Neural cell (in vitro differentiated cells): ENCODE measurements around the gene SPATA13. TPM values are rescaled to one million over a fixed set of nuclear protein-coding genes. Genes with fewer than 3 reads are reported as not detected.

Experiments used
- H2AFZ ChIP-seq: fragments of 200-600, 300-800 bp; sonication (generic), shearing (Covaris generic); 2 replicates; pipeline ENCODE4 v1.6.0; 2014; ENCODE audit warnings: low read depth, mild to moderate bottlenecking, antibody characterized with exemption, low read length, moderate library complexity
- H3F3A ChIP-seq: fragments of 200-600 bp; shearing (Covaris generic); 2 replicates; pipeline ENCODE4 v1.6.1; 2016; ENCODE audit warnings: mild to moderate bottlenecking, moderate library complexity, mixed read lengths, antibody characterized with exemption, low read length; ENCODE audit not compliant: insufficient read depth, poor library complexity, severe bottlenecking
- H3K27ac ChIP-seq: fragments of 200-600, 300-800 bp; sonication (generic), shearing (Covaris generic); 2 replicates; pipeline ENCODE4 v1.5.1; 2014; ENCODE audit warnings: mild to moderate bottlenecking, low read length, moderate library complexity
- H3K27me3 ChIP-seq: fragments of 300-800, 200-600 bp; sonication (generic), shearing (Covaris generic); 2 replicates; pipeline ENCODE4 v1.6.0; 2014; ENCODE audit warnings: mild to moderate bottlenecking, low read depth, low read length, moderate library complexity; ENCODE audit not compliant: insufficient read depth
- H3K36me3 ChIP-seq: fragments of 300-800, 200-600 bp; sonication (generic), shearing (Covaris generic); 2 replicates; pipeline ENCODE4 v1.5.1; 2014; ENCODE audit warnings: mild to moderate bottlenecking, antibody characterized with exemption, low read length, moderate library complexity; ENCODE audit not compliant: insufficient read depth
- H3K4me2 ChIP-seq: fragments of 300-800, 200-600 bp; sonication (generic), shearing (Covaris generic); 2 replicates; pipeline ENCODE4 v1.6.0; 2014; ENCODE audit warnings: mild to moderate bottlenecking, low read length
- H3K4me3 ChIP-seq: fragments of 300-800, 200-600 bp; sonication (generic), shearing (Covaris generic); 2 replicates; pipeline ENCODE4 v1.5.1; 2014; ENCODE audit warnings: mild to moderate bottlenecking, low read length, moderate library complexity
- H3K79me2 ChIP-seq: fragments of 200-600 bp; shearing (Covaris generic); replicated peaks from 2 replicates; pipeline ENCODE4 v1.6.0; 2014; ENCODE audit warnings: mild to moderate bottlenecking, low read length, moderate library complexity; ENCODE audit not compliant: insufficient read depth
- H3K9ac ChIP-seq: fragments of 300-800, 200-600 bp; sonication (generic), shearing (Covaris generic); 2 replicates; pipeline ENCODE4 v1.6.1; 2016; ENCODE audit warnings: mild to moderate bottlenecking, low read length, mixed read lengths
- H3K9me2 ChIP-seq: fragments of 200-600 bp; shearing (Covaris generic); 2 replicates; pipeline ENCODE4 v1.6.1; 2016; ENCODE audit warnings: mild to moderate bottlenecking, low read length, mixed read lengths; ENCODE audit not compliant: insufficient read depth
- H3K9me3 ChIP-seq: fragments of 200-600, 300-800 bp; sonication (generic), shearing (Covaris generic); 2 replicates; pipeline ENCODE4 v1.6.1; 2016; ENCODE audit warnings: mild to moderate bottlenecking, mixed run types, low read length, moderate library complexity, mixed read lengths
- H4K20me1 ChIP-seq: fragments of 200-600 bp; shearing (Covaris generic); 2 replicates; pipeline ENCODE4 v1.6.1; 2016; ENCODE audit warnings: mild to moderate bottlenecking, mixed run types; ENCODE audit not compliant: insufficient read depth
- CTCF ChIP-seq: fragments of 450-650 bp; IDR thresholded peaks from 2 replicates; pipeline ENCODE4 v1.5.1; 2014; ENCODE audit warnings: antibody characterized with exemption, mild to moderate bottlenecking, moderate library complexity; ENCODE audit not compliant: poor library complexity, severe bottlenecking
- EP300 ChIP-seq: fragments of 450-650 bp; conservative IDR thresholded peaks from 2 replicates; pipeline ENCODE4 v1.6.1; 2014; ENCODE audit warnings: antibody characterized with exemption, mild to moderate bottlenecking, moderate library complexity; ENCODE audit not compliant: poor library complexity, severe bottlenecking
- EZH2 ChIP-seq: fragments of 200-600, 300-800 bp; shearing (Covaris generic), sonication (generic); IDR thresholded peaks from 2 replicates; pipeline ENCODE4 v1.6.1; 2014; ENCODE audit warnings: antibody characterized with exemption, low read length, borderline replicate concordance, mild to moderate bottlenecking; ENCODE audit not compliant: insufficient read depth, poor library complexity, severe bottlenecking
- MXI1 ChIP-seq: fragments of 450-650 bp; conservative IDR thresholded peaks from 2 replicates; pipeline ENCODE4 v1.6.1; 2014; ENCODE audit warnings: antibody characterized with exemption, mild to moderate bottlenecking; ENCODE audit not compliant: poor library complexity, severe bottlenecking
- POLR2AphosphoS5 ChIP-seq: IDR thresholded peaks from 2 replicates; pipeline ENCODE4 v1.6.1; 2012
- RAD21 ChIP-seq: fragments of 450-650 bp; conservative IDR thresholded peaks from 2 replicates; pipeline ENCODE4 v1.6.1; 2014; ENCODE audit warnings: antibody characterized with exemption, mild to moderate bottlenecking, moderate library complexity
- REST ChIP-seq: IDR thresholded peaks from 2 replicates; pipeline ENCODE4 v1.6.1; 2012; ENCODE audit warnings: borderline replicate concordance
- SMC3 ChIP-seq: fragments of 450-650 bp; conservative IDR thresholded peaks from 2 replicates; pipeline ENCODE4 v1.6.1; 2014; ENCODE audit warnings: antibody characterized with exemption, mild to moderate bottlenecking, moderate library complexity; ENCODE audit not compliant: poor library complexity
- TAF1 ChIP-seq: IDR thresholded peaks from 2 replicates; pipeline ENCODE4 v1.6.1; 2012; ENCODE audit warnings: low read depth
- polyA plus RNA-seq: library from polyadenylated mRNA; depleted of rRNA; stranded (reverse); fragments of >200 nt; gene quantifications from 2 replicates; pipeline ENCODE4 v1.2.3, GENCODE V29; 2014

SPATA13 gene
- polyA plus RNA-seq, 1 donor from 2014 or later = 15.5 TPM

- TF ChIP-seq SMC3 (no peak), EP300 (no peak), MXI1 (no peak), POLR2AphosphoS5 (no peak), EZH2 (no peak), RAD21 (no peak), TAF1 (no peak), REST (no peak)
- H3K4me3 ChIP-seq = no peak overlapping the region
- H3K79me2 ChIP-seq = no peaks in the 10 kb centered on the region
- no peaks in the 10 kb centered on the region for H3K36me3 ChIP-seq
- H3K9ac ChIP-seq = no peak overlapping the region
- H3K27ac ChIP-seq = no peak overlapping the region
- no peaks in the 10 kb centered on the region for H4K20me1 ChIP-seq
- no peaks in the 10 kb centered on the region for H3K9me2 ChIP-seq
- H3K27me3 ChIP-seq = no peaks in the 10 kb centered on the region
- H3K4me2 ChIP-seq = no peak overlapping the region
- no peaks in the 10 kb centered on the region for H3F3A ChIP-seq
- no peaks in the 10 kb centered on the region for H3K9me3 ChIP-seq
- H2AFZ ChIP-seq = no peak overlapping the region
These were observed 44.8 kb upstream of the SPATA13 start for GRCh38 chr13:24115671-24116070.

- no peaks in the 10 kb centered on the region for H3K27me3 ChIP-seq
- no peak overlapping the region for H3K4me3 ChIP-seq
- H3K9ac ChIP-seq = no peak overlapping the region
These were observed 44.4 kb upstream of the SPATA13 start for GRCh38 chr13:24116131-24116530.

More at GRCh38 chr13:24116131-24116530, 44.4 kb upstream of the SPATA13 start:
- Histone ChIP-seq H3F3A (no peaks in the 10 kb centered on the region), H3K9me3 (no peaks in the 10 kb centered on the region), H4K20me1 (no peaks in the 10 kb centered on the region), H3K27ac (no peak overlapping the region), H3K36me3 (no peaks in the 10 kb centered on the region), H3K4me2 (no peak overlapping the region), H3K79me2 (no peaks in the 10 kb centered on the region), H3K9me2 (no peaks in the 10 kb centered on the region), H2AFZ (no peak overlapping the region)
- no peak for TF ChIP-seq REST
- no peak for TF ChIP-seq POLR2AphosphoS5
- no peak for TF ChIP-seq CTCF
- TF ChIP-seq EP300 = no peak
- no peak for TF ChIP-seq EZH2
- no peak for TF ChIP-seq SMC3
- TF ChIP-seq TAF1 = no peak
- TF ChIP-seq MXI1 = no peak
- no peak for TF ChIP-seq RAD21
